ENCODE results near the gene NBPF3.
"Not testable (repeated sequence)": the region's sequence is repeated elsewhere in the genome, so short reads cannot be mapped to it uniquely, and the experiment has no call there.

Gene NBPF3

DNA sequence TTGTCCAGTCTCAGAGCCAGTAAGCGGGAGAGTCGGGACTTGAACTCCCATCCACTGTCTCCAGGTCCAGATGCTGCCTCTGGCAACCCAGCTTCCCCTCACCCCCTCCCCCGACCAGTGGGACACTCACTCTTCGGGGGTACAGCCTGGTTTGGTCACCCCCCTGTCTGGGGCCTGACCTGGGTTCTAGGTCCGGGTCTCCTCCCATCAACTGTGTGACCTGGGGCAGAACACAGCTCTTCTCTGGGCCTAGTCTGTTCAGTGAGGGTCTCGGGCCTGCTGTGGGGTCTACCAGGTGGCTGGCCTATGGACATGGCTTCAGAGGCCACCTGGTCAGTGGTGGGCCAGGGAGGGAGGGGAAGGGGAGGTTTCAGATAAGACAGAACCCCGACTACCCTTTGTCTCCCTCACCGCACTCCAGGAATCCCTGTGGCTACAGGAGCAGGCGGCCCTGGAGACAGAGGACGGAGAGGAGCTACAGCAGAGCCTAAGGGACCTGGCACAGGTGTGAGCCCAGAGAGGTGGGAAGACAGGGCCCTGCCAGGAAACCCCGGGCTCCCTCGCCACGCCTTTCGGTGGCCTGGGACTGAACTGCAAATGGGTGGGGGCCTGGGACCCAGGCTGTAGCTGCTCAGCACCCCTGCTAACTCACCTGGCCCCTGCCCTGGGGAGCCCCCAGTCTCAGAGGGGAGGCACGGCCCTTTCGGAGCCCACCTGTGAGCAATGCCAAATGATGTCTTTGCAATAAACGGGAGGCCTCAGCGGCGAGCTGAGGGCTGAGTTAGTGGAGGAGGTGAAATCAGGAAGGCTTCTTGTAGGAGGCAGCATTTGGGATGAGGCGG, 4.1 kb upstream of the NBPF3 start:
- ChIA-PET CTCF (no interaction called here), POLR2A (no interaction called here)
- DNase-seq (ENCODE audit: extremely low spot score), result no peak
- TF ChIP-seq ARNT (IDR thresholded peaks at IDR 0.05) (no peak), TARDBP (IDR thresholded peaks at IDR 0.05) (no peak), BHLHE40 (IDR thresholded peaks at IDR 0.05; ENCODE audit: borderline replicate concordance) (no peak), SP1 (IDR thresholded peaks at IDR 0.05) (no peak), SUZ12 (IDR thresholded peaks at IDR 0.05) (no peak), HDGF (IDR thresholded peaks at IDR 0.05; ENCODE audit: borderline replicate concordance) (no peak), NFRKB (IDR thresholded peaks at IDR 0.05) (no peak), L3MBTL2 (conservative IDR thresholded peaks at IDR 0.05) (no peak), ZNF384 (IDR thresholded peaks at IDR 0.05) (no peak), FOXK2 (IDR thresholded peaks at IDR 0.05) (no peak), FOXA1 (IDR thresholded peaks at IDR 0.05) (no peak)
- TF ChIP-seq, protein P1, sequence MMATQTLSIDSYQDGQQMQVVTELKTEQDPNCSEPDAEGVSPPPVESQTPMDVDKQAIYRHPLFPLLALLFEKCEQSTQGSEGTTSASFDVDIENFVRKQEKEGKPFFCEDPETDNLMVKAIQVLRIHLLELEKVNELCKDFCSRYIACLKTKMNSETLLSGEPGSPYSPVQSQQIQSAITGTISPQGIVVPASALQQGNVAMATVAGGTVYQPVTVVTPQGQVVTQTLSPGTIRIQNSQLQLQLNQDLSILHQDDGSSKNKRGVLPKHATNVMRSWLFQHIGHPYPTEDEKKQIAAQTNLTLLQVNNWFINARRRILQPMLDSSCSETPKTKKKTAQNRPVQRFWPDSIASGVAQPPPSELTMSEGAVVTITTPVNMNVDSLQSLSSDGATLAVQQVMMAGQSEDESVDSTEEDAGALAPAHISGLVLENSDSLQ (IDR thresholded peaks at IDR 0.05), result no peak

DNA sequence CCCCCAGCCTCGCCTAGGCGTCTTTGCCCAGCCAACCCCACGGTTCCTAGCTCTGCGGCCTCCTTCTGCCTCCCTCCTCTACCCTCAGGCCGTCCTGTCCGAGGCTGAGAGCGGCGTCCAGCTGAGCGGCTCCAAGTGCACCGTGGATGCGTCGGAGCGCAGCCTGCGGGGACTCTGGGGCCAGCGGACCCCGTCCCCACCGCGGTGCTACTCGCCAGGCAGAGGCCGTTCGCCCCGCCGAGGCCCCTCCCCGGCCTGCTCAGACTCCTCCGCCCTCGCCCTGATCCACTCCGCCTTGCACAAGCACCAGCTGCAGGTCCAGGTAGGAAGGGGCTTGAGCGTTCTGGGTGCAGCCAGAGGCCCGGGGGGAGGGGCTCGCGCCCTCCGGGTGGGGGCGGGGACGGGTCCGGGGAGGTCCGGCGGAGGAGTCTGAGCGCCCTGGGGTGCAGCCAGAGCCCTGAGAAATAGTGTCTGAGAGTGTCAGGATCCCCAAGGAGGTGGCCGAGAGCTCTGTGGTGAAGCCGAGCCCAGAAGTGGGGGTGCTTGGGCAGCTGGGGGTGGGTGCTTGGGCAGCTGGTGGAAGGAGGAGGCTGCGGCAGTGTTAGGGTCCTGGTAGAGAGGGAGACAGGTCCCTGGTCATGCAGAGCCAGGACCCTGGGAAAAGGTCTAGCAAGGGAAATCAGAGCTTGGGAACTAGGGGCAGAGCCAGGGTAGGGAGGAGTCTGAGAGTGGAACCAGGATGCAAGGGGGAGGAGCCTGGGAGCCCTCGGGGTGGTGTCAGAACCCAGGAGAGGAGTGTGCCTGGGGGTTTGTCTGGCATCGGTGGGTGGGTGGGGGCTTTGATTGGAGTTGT, 3.2 kb upstream of the NBPF3 start:
- no peak for DNase-seq (ENCODE audit: extremely low spot score)
- ChIA-PET POLR2A (no interaction called here), CTCF (no interaction called here)
- no peak for TF ChIP-seq ZNF384 (IDR thresholded peaks at IDR 0.05)
- no peak for TF ChIP-seq LEF1 (IDR thresholded peaks at IDR 0.05; ENCODE audit: borderline replicate concordance)
- no peak for TF ChIP-seq L3MBTL2 (conservative IDR thresholded peaks at IDR 0.05)
- TF ChIP-seq TARDBP (IDR thresholded peaks at IDR 0.05), result no peak
- no peak for TF ChIP-seq ELF4 (IDR thresholded peaks at IDR 0.05)
- TF ChIP-seq FOXK2 (IDR thresholded peaks at IDR 0.05), result no peak
- no peak for TF ChIP-seq ARNT (IDR thresholded peaks at IDR 0.05)
- TF ChIP-seq, protein P1 (IDR thresholded peaks at IDR 0.05), result no peak
- no peak for TF ChIP-seq SP1 (IDR thresholded peaks at IDR 0.05)
- no peak for TF ChIP-seq CTBP1 (IDR thresholded peaks at IDR 0.05; ENCODE audit: borderline replicate concordance)
- no peak for TF ChIP-seq FOXA1 (IDR thresholded peaks at IDR 0.05)
- TF ChIP-seq HDGF (IDR thresholded peaks at IDR 0.05; ENCODE audit: borderline replicate concordance), result no peak
- no peak for TF ChIP-seq SUZ12 (IDR thresholded peaks at IDR 0.05)

DNA sequence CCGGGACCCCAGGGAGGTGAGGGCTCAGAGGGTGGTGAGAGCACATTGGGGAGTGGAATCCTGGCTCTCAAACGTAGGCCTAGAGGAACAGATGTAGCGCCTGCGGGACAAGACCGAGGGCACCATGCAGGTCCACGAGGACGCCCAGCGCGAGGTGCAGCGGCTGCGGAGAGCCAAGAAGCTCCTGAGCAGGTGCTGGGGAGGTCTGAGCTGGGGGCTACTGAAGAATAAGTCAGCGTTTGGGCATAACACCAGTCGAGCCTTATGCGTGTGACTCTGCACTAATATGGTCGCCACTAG, 2.6 kb upstream of the NBPF3 start:
- CTCF ChIA-PET, result no interaction called here
- TF ChIP-seq FOXM1 (IDR thresholded peaks at IDR 0.05; ENCODE audit: borderline replicate concordance) (no peak), SP1 (IDR thresholded peaks at IDR 0.05) (no peak), FOXA1 (IDR thresholded peaks at IDR 0.05) (no peak)
- DNase-seq (ENCODE audit: extremely low spot score), result no peak
- POLR2A ChIA-PET, result no interaction called here

DNA sequence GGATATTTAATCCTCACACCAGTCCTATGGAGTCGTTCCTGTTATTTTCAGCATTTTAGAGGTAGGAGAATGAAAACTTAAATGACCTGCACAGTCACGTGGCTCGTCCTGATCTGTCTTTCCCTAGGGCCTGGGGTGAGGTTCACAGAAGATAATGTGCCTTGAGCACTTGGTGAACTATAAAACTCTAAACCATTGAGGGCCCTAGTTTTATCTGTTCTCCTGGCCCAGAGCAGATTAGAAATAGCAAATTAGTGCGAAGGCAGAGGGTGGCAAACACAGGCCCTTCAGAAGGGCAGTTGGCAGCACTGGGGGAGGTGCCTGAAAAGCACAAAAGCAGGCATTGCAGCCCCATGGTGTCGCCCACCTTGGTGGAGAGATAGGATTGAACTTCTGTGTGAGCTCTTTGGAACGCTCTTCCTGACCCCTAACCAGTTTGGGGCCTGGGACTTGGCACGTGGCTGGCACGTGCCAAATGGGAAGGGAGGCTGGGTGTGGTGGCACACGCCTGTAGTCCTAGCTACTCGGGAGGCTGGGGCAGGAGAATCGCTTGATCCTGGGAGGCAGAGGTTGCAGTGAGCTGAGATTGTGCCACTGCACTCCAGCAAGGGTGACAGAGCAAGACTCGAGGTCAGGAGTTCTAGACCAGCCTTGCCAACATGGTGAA, 1.2 kb upstream of the NBPF3 start:
- CTCF ChIA-PET; POLR2A ChIA-PET; DNase-seq (ENCODE audit: extremely low spot score): not testable (repeated sequence)

GRCh38 chr1:21439345-21439720, 604 bp upstream of the NBPF3 start:
- ChIA-PET POLR2A (no interaction called here), CTCF (no interaction called here)
- no peak for TF ChIP-seq FOXA1 (IDR thresholded peaks at IDR 0.05)
- TF ChIP-seq L3MBTL2 (conservative IDR thresholded peaks at IDR 0.05), result no peak
- TF ChIP-seq BHLHE40 (IDR thresholded peaks at IDR 0.05; ENCODE audit: borderline replicate concordance), result no peak
- TF ChIP-seq FOXK2 (IDR thresholded peaks at IDR 0.05), result no peak
- TF ChIP-seq SUZ12 (IDR thresholded peaks at IDR 0.05), result no peak
- TF ChIP-seq TARDBP (IDR thresholded peaks at IDR 0.05), result no peak
- no peak for TF ChIP-seq SP1 (IDR thresholded peaks at IDR 0.05)
- TF ChIP-seq ELF4 (IDR thresholded peaks at IDR 0.05), result no peak
- TF ChIP-seq ARNT (IDR thresholded peaks at IDR 0.05), result no peak
- no peak for TF ChIP-seq ZNF384 (IDR thresholded peaks at IDR 0.05)
- no peak for TF ChIP-seq HDGF (IDR thresholded peaks at IDR 0.05; ENCODE audit: borderline replicate concordance)
- TF ChIP-seq FOXM1 (IDR thresholded peaks at IDR 0.05; ENCODE audit: borderline replicate concordance), result no peak
- TF ChIP-seq, protein P1 (IDR thresholded peaks at IDR 0.05), result no peak
- no peak for TF ChIP-seq NFRKB (IDR thresholded peaks at IDR 0.05)

DNA sequence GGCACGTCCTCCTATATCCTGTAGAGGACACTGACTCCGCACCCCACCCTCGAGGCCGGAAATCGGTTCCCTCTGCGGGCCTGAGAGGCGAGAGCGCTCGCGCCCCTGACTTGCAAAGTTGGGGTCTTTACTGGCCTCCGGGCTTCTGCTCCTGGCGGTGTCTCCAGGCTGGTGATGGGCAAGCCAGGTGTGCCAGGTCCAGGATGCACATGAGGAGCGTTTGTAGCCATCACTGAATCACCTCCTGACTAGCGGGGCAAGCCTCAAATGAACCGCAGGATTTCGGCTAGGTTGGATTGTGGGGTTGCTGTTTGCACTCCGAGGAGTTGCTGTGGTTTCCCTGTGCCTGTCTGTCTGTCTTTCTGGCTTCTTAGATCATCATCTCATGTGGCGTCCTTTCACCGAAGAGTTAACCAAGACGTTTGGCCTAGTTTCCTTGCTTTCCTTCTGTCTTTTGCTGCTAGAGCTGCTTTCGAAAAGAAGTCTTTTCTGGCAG, 741 bp downstream of the NBPF3 start:
- peak; percentile 12 for DNase-seq (ENCODE audit: extremely low spot score)
- CTCF ChIA-PET, POLR2A ChIA-PET: not testable (repeated sequence)

More at GRCh38 chr1:21439345-21439720, 604 bp upstream of the NBPF3 start:
- DNase-seq (ENCODE audit: extremely low spot score), result no peak

DNA sequence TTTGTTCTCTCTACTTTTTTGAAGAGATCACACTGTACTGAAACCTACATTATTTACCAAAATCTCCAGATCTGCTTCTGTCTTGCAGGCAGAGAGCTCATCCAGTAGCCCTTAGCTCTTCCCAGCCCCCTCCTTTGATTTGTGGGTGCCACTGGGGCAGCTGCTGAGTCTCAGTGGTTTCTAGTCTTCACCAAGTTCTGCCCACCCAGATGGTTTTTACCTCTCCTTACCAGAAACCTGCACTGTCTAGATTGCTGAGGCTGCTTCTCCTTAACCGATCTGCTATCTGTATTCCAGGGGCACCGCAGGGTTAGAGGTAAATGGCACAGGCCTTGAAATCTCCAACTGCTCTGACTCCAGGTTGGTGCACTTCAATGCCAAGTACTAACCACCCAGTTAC, 6.7 kb downstream of the NBPF3 start:
- POLR2A ChIA-PET; DNase-seq (ENCODE audit: extremely low spot score): not testable (repeated sequence)

More for the DNA sequence above, 6.7 kb downstream of the NBPF3 start:
- CTCF ChIA-PET, result not testable (repeated sequence)
